K562 (cell line): ENCODE results near the gene CLC. TPM values are rescaled to one million over a fixed set of nuclear protein-coding genes. Genes with fewer than 3 reads are reported as not detected.

ENCODE experiments used
- ATAC-seq: fragments of 200-7000 bp; cut with Tn5 transposase; 3 replicates; pipeline ENCODE4 v1.9.1; 2020; ENCODE audit warnings: moderate library complexity
- BruUV-seq: library from RNA; stranded (reverse); fragments of 400-500 nt; replicated peaks from 2 replicates; lab custom pipeline; 2021; lab: Mats Ljungman, UMichigan
- CTCF ChIA-PET: fragments of 300-600 bp; formaldehyde crosslinking; extraction: SDS; loops from one replicate; lab custom pipeline; 2021; ENCODE audit warnings: low intra/inter-chr PET ratio; lab: Yijun Ruan, JAX
- POLR2A ChIA-PET: fragments of 300-600, 350-650 bp; sonication (Branson Sonifier 250); formaldehyde crosslinking; extraction: SDS; loops from one replicate; lab custom pipeline; 2021; ENCODE audit warnings: antibody characterized with exemption, inconsistent platforms; lab: Yijun Ruan, JAX
- DNase-seq, 4 experiments: peaks; one replicate each; pipeline versions ENCODE4 v3.0.0 to v3.0.0-alpha.2; 2011 to 2018; ENCODE audit warnings: low spot score in 3 of 4, mixed read lengths in 3 of 4; ENCODE audit errors: extremely low read depth in 1 of 4
- FAIRE-seq: peaks from 2 replicates; lab custom pipeline; 2011; peaks lifted over from hg19 to GRCh38; lab: Jason Lieb, UNC
- H2AFZ ChIP-seq: 2 replicates; pipeline ENCODE4 v1.6.0; 2011; ENCODE audit warnings: low read depth, low read length, control low read depth, inconsistent platforms
- H3K27ac ChIP-seq: fragments of 200-600 bp; 3 replicates; pipeline ENCODE4 v1.8.0; 2011; ENCODE audit warnings: low read depth, mild to moderate bottlenecking, control low read depth, inconsistent platforms, low read length, moderate library complexity, mixed read lengths; ENCODE audit errors: extremely low read depth
- H3K27me3 ChIP-seq, 2 experiments: fragments of 300-600 bp in 1 of 2; 2 replicates in 1 of 2; 3 replicates in 1 of 2; pipeline versions ENCODE4 v1.6.0 to v1.8.0; 2011; ENCODE audit warnings: inconsistent platforms in 2 of 2, low read length in 2 of 2, mild to moderate bottlenecking in 1 of 2, mixed read lengths in 1 of 2, moderate library complexity in 1 of 2; ENCODE audit not compliant: control insufficient read depth in 2 of 2, insufficient read depth in 2 of 2
- H3K36me3 ChIP-seq: fragments of 300-600 bp; 3 replicates; pipeline ENCODE4 v1.8.0; 2011; ENCODE audit warnings: mild to moderate bottlenecking, low read length, inconsistent platforms; ENCODE audit not compliant: control insufficient read depth, insufficient read depth
- H3K4me1 ChIP-seq, 2 experiments: fragments of 200-600 bp in 1 of 2; replicated peaks in 1 of 2; 2 replicates in 1 of 2; 3 replicates in 1 of 2; pipeline versions ENCODE4 v1.5.1 to v1.8.0; 2011; ENCODE audit warnings: inconsistent platforms in 2 of 2, low read length in 2 of 2, mild to moderate bottlenecking in 1 of 2, mixed read lengths in 1 of 2, moderate library complexity in 1 of 2; ENCODE audit not compliant: control insufficient read depth in 2 of 2, insufficient read depth in 2 of 2
- H3K4me2 ChIP-seq: 2 replicates; pipeline ENCODE4 v1.6.1; 2011; ENCODE audit warnings: low read length, control low read depth, inconsistent platforms, mixed read lengths; ENCODE audit not compliant: insufficient read depth
- H3K4me3 ChIP-seq: fragments of 200-600 bp; sonication (generic), shearing (Covaris generic); 2 replicates; pipeline ENCODE4 v1.5.1; 2016; ENCODE audit warnings: control low read depth, inconsistent platforms
- H3K79me2 ChIP-seq: fragments of 200-600 bp; 3 replicates; pipeline ENCODE4 v1.8.0; 2011; ENCODE audit warnings: low read length, inconsistent platforms; ENCODE audit not compliant: control insufficient read depth, insufficient read depth
- H3K9ac ChIP-seq, 2 experiments: 2 replicates each; pipeline versions ENCODE4 v1.6.0 to v1.6.1; 2011; ENCODE audit warnings: low read depth in 2 of 2, low read length in 2 of 2, control low read depth in 1 of 2, inconsistent platforms in 1 of 2, mild to moderate bottlenecking in 1 of 2, mixed read lengths in 1 of 2; ENCODE audit not compliant: insufficient read depth in 1 of 2
- H3K9me1 ChIP-seq: one replicate; pipeline ENCODE4 v1.6.0; 2011; ENCODE audit warnings: inconsistent platforms, mild to moderate bottlenecking, low read length, moderate library complexity; ENCODE audit not compliant: control insufficient read depth, insufficient read depth
- H3K9me3 ChIP-seq: replicated peaks from 2 replicates; pipeline ENCODE4 v1.5.1; 2011; ENCODE audit warnings: low read depth, low read length, inconsistent platforms; ENCODE audit not compliant: control insufficient read depth, insufficient read depth
- H4K20me1 ChIP-seq: replicated peaks from 2 replicates; pipeline ENCODE4 v1.6.1; 2011; ENCODE audit warnings: low read length, inconsistent platforms, mixed read lengths; ENCODE audit not compliant: control insufficient read depth, insufficient read depth
- ILF3 ChIP-seq: fragments of 450-650 bp; IDR thresholded peaks from 2 replicates; pipeline ENCODE4 v1.6.1; 2018; ENCODE audit warnings: antibody characterized with exemption, mild to moderate bottlenecking, moderate library complexity, borderline replicate concordance
- NFYB ChIP-seq: IDR thresholded peaks from 2 replicates; pipeline ENCODE4 v1.6.1; 2011; ENCODE audit warnings: mild to moderate bottlenecking, moderate library complexity; ENCODE audit not compliant: insufficient read length; ENCODE audit errors: extremely low read depth
- NR2F6 ChIP-seq: fragments of 450-650 bp; formaldehyde crosslinking; IDR thresholded peaks from 2 replicates; pipeline ENCODE4 v1.4.0; 2020; ENCODE audit warnings: mild to moderate bottlenecking
- PCBP2 ChIP-seq: fragments of 200-400 bp; formaldehyde crosslinking; IDR thresholded peaks from 2 replicates; pipeline ENCODE4 v1.6.1; 2018; ENCODE audit warnings: low read length, low read depth, mild to moderate bottlenecking, moderate library complexity; ENCODE audit not compliant: poor library complexity, severe bottlenecking
- POLR2A ChIP-seq: fragments of 450-650 bp; conservative IDR thresholded peaks from 2 replicates; pipeline ENCODE4 v1.6.1; 2016
- PRMT5 ChIP-seq: sonication (generic); formaldehyde crosslinking; IDR thresholded peaks from 2 replicates; pipeline ENCODE4 v1.5.0; 2020; ENCODE audit warnings: missing genetic modification reagents
- ZC3H11A ChIP-seq: IDR thresholded peaks from 2 replicates; pipeline ENCODE4 v1.6.1; 2012; ENCODE audit warnings: low read depth, low read length, improper control_type of control experiment
- ZFP1 ChIP-seq: fragments of 450-650 bp; formaldehyde crosslinking; IDR thresholded peaks from 2 replicates; pipeline ENCODE4 v1.4.0; 2020; ENCODE audit warnings: mild to moderate bottlenecking, mixed read lengths
- ZNF253 ChIP-seq: fragments of 250-450 bp; sonication (Bioruptor Pico); conservative IDR thresholded peaks from 2 replicates; pipeline ENCODE4 v1.6.1; 2021; ENCODE audit warnings: mild to moderate bottlenecking
- WGBS: fragments of 100-300 bp; shearing (Covaris generic); methylation state at CpG from one replicate; pipeline ENCODE4 v1.1.6; 2016; ENCODE audit warnings: low coverage, mixed read lengths; ENCODE audit not compliant: insufficient coverage; ENCODE audit errors: missing lambda C conversion rate; 5-methylcytosine and 5-hydroxymethylcytosine counted together
- in situ Hi-C: fragments of 300-500 bp; cut with MboI; formaldehyde crosslinking; loops from 4 replicates; pipeline ENCODE4 v1.15.0; 2018; ENCODE audit warnings: inconsistent platforms, mixed read lengths
- intact Hi-C: fragments of 100-400 bp; cut with micrococcal nuclease; formaldehyde crosslinking; loops from 2 replicates; pipeline ENCODE4 v1.14.2; 2022
- polyA plus RNA-seq, 8 experiments: library from polyadenylated mRNA; depleted of rRNA in 4 of 8; stranded (reverse) in 5 of 8; unstranded in 3 of 8; fragments of >200 nt; fragmentation: Nextera tagmentation in 2 of 8; fragmentation: Illumina TruSeq in 1 of 8; extraction: Ambion mirVana in 2 of 8; extraction: Trizol in 1 of 8; gene quantifications; 2 replicates each; pipeline versions ENCODE4 v1.2.1 to v1.2.3, GENCODE V29; 2011 to 2014; ENCODE audit warnings: inconsistent platforms in 1 of 8, missing spikeins in 1 of 8
- total RNA-seq, 7 experiments: library from RNA; depleted of rRNA in 6 of 7; stranded (reverse); fragments of >200 nt in 6 of 7; fragmentation: Illumina TruSeq in 2 of 7; extraction: Trizol in 2 of 7; gene quantifications; 2 replicates each; pipeline versions ENCODE4 v1.2.1 to v1.2.3, GENCODE V29; 2011 to 2021; ENCODE audit warnings: low replicate concordance in 1 of 7
- TF ChIP-seq, protein P1 (sequence below): fragments of 450-650 bp; formaldehyde crosslinking; IDR thresholded peaks from 2 replicates; pipeline ENCODE4 v1.4.0; 2020; ENCODE audit warnings: mild to moderate bottlenecking, moderate library complexity
- TF ChIP-seq, protein P2 (sequence below): sonication (generic); formaldehyde crosslinking; IDR thresholded peaks from 2 replicates; pipeline ENCODE4 v1.8.0; 2022; ENCODE audit warnings: missing genetic modification reagents, mild to moderate bottlenecking, moderate library complexity, borderline replicate concordance

CLC gene
- total and polyA plus RNA-seq, 9 of the 15 experiments (the other 6 are each of a cell fraction or from before 2014, with no cell fraction given) = 0.44 to 1.1 (median 0.67) TPM; not detected in 3

- no peak within 1 kb of the TSS for H3K27ac ChIP-seq
- WGBS = 0% methylated on average over 4 of the region's 4 CpGs
- H4K20me1 ChIP-seq = no peaks in the 10 kb centered on the region
- H3K36me3 ChIP-seq = no peaks in the 10 kb centered on the region
- no peaks in the 10 kb centered on the region for H3K9me1 ChIP-seq
- intact Hi-C loops = no loop called here
- no peak for ATAC-seq
- DNase-seq = no peak
- POLR2A ChIA-PET = no interaction called here
- TF ChIP-seq ILF3 = no peak
- TF ChIP-seq, all 486 proteins: peak for 0
- H3K9me3 ChIP-seq = no peaks in the 10 kb centered on the region
- H3K27me3 ChIP-seq = peaks cover 13 to 23% of the 10 kb centered on the region in 2 experiments
- in situ Hi-C loops = no loop called here
- FAIRE-seq = no peak
- no TSS peak for BruUV-seq
- H3K4me3 ChIP-seq = no peak within 1 kb of the TSS
- H3K4me2 ChIP-seq = no peak within 1 kb of the TSS
- H2AFZ ChIP-seq = no peak within 1 kb of the TSS
- H3K79me2 ChIP-seq = no peaks in the 10 kb centered on the region
- H3K9ac ChIP-seq = no peak within 1 kb of the TSS
- CTCF ChIA-PET = interaction anchor here (0.7 kb wide), 1 partner anchor 14 kb away, joined by 5 read pairs; no protein-coding TSS in a partner anchor
- H3K4me1 ChIP-seq = no peaks in the 10 kb centered on the region
Observed at GRCh38 chr19:39778763-39779162, 40.9 kb upstream of the CLC start, which contains the start of gene LEUTX. TSS of gene LEUTX (plus strand) at chr19:39778854. CDS start at chr19:39778921, 67 bp downstream.

- H3K9me3 ChIP-seq = no peaks in the 10 kb centered on the region
- TF ChIP-seq PRMT5 (CRISPR knock-in tag) (no peak), POLR2A (no peak), ZNF253 (CRISPR knock-in tag) (no peak), NFYB (no peak), NR2F6 (CRISPR knock-in tag) (no peak), PCBP2 (no peak), ZFP1 (no peak), ZC3H11A (no peak)
- TF ChIP-seq, protein P1, sequence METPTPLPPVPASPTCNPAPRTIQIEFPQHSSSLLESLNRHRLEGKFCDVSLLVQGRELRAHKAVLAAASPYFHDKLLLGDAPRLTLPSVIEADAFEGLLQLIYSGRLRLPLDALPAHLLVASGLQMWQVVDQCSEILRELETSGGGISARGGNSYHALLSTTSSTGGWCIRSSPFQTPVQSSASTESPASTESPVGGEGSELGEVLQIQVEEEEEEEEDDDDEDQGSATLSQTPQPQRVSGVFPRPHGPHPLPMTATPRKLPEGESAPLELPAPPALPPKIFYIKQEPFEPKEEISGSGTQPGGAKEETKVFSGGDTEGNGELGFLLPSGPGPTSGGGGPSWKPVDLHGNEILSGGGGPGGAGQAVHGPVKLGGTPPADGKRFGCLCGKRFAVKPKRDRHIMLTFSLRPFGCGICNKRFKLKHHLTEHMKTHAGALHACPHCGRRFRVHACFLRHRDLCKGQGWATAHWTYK (CRISPR knock-in tag) = no peak
- TF ChIP-seq, protein P2, sequence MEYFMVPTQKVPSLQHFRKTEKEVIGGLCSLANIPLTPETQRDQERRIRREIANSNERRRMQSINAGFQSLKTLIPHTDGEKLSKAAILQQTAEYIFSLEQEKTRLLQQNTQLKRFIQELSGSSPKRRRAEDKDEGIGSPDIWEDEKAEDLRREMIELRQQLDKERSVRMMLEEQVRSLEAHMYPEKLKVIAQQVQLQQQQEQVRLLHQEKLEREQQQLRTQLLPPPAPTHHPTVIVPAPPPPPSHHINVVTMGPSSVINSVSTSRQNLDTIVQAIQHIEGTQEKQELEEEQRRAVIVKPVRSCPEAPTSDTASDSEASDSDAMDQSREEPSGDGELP (CRISPR knock-in tag) = no peak
- TF ChIP-seq, all 486 proteins: peak for 0
- Histone ChIP-seq H2AFZ (no peak overlapping the region), H3K4me1 (no peaks in the 10 kb centered on the region), H3K9me1 (no peaks in the 10 kb centered on the region), H3K27ac (no peak overlapping the region), H3K27me3 (peaks cover 0 to 9% of the 10 kb centered on the region in 2 experiments; a peak in 1 of 5 replicates), H3K4me2 (no peak overlapping the region), H3K9ac (no peak overlapping the region), H3K79me2 (no peaks in the 10 kb centered on the region), H3K4me3 (no peak overlapping the region), H4K20me1 (no peaks in the 10 kb centered on the region), H3K36me3 (no peaks in the 10 kb centered on the region)
- no peak for DNase-seq
- whole genome bisulfite sequencing = 1% methylated on average over 4 of the region's 4 CpGs
- POLR2A ChIA-PET = interaction anchor here (0.6 kb wide), 1 partner anchor 1930 kb away, joined by 3 read pairs; no protein-coding TSS in a partner anchor
- ATAC-seq = no peak
- in situ Hi-C loops = no loop called here
- FAIRE-seq = no peak
- intact Hi-C loops = loop anchor here (10.0 kb wide), 1 partner anchor 214 kb away; no protein-coding TSS in a partner anchor
- CTCF ChIA-PET = no interaction called here
- no TSS peak for BruUV-seq
Observed at GRCh38 chr19:39768786-39769185, 31.0 kb upstream of the CLC start.
